Epithelial cell of proximal tubule (primary cell): ENCODE measurements around the gene ZNF318. TPM values are rescaled to one million over a fixed set of nuclear protein-coding genes. Genes with fewer than 3 reads are reported as not detected.
A peak's percentile ranks its signal among the peaks of the same experiment; 100 is the strongest.
"Not testable (repeated sequence)": the region's sequence is repeated elsewhere in the genome, so short reads cannot be mapped to it uniquely, and the experiment has no call there.

Experiments
- DNase-seq: peaks from one replicate; pipeline ENCODE4 v3.0.0-alpha.2; 2011; ENCODE audit warnings: low read depth
- H3K4me3 ChIP-seq: 2 replicates; pipeline ENCODE4 v1.5.1; 2011; ENCODE audit warnings: low read depth, mild to moderate bottlenecking, low read length
- total RNA-seq: library from RNA; depleted of rRNA; stranded (reverse); fragments of >200 nt; gene quantifications from 2 replicates; pipeline ENCODE4 v1.2.3, GENCODE V29; 2015
- TF ChIP-seq, protein P1 (sequence below): conservative IDR thresholded peaks from 2 replicates; pipeline ENCODE4 v1.5.1; 2012; ENCODE audit warnings: low read depth, mild to moderate bottlenecking, low read length

The ZNF318 gene
- total RNA-seq, 1 donor from 2014 or later = 7.7 TPM

DNA sequence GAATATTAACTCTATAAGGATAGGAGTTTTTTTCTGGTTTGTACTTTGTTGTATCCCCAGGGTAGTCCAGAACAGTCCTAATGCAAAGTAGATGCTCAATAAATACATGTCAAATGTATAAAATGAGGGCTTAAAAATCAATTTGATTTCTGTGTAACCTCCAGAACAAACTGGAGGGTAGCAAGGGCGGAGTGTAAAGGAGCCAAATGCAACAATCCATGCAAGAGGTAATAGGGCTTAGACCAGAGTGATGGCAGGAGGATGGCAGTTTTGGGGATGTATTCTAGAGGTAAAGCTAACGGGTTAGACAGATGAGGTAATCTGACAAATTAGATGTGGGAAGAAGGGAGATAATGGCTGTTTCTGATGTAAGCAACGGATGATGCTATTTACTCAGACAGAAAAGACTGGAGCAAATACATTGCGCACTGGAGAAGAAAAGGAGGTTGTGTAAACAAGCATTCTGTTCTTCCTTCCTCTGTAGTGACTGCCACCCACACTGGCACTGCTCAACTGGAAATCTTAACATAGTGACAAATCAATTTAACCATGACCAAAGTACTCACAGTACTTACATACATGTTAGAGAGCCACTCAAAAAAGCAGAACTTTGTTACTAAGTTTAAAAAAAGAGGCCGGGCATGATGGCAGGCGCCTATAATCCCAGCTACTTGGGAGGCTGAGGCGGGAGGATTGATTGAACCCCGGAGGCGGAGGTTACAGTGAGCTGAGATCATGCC lies 2.0 kb downstream of the ZNF318 start:
- DNase-seq = no peak
- no peak overlapping the region for H3K4me3 ChIP-seq
- TF ChIP-seq, protein P1, sequence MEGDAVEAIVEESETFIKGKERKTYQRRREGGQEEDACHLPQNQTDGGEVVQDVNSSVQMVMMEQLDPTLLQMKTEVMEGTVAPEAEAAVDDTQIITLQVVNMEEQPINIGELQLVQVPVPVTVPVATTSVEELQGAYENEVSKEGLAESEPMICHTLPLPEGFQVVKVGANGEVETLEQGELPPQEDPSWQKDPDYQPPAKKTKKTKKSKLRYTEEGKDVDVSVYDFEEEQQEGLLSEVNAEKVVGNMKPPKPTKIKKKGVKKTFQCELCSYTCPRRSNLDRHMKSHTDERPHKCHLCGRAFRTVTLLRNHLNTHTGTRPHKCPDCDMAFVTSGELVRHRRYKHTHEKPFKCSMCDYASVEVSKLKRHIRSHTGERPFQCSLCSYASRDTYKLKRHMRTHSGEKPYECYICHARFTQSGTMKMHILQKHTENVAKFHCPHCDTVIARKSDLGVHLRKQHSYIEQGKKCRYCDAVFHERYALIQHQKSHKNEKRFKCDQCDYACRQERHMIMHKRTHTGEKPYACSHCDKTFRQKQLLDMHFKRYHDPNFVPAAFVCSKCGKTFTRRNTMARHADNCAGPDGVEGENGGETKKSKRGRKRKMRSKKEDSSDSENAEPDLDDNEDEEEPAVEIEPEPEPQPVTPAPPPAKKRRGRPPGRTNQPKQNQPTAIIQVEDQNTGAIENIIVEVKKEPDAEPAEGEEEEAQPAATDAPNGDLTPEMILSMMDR = no peak

DNA sequence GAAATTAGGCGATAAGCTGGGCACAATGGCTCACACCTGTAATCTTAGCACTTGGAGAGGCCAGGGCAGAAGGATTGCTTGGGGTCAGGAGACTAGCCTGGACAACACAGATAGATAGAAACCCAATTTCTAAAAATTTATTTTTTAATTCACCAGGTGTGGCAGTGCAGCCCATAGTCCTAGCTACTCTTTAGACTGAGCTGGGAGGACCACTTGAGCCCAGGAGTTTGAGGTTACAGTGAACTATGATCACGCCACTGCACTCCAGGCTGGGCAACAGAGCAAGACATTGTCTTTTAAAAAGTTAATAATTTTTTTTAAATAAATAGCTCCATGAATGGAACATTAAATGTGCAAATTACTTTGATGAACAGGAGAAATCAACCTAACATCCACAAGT lies 8.2 kb downstream of the ZNF318 start:
- no peak overlapping the region for H3K4me3 ChIP-seq
- DNase-seq = no peak
- TF ChIP-seq, protein P1 = no peak

DNA sequence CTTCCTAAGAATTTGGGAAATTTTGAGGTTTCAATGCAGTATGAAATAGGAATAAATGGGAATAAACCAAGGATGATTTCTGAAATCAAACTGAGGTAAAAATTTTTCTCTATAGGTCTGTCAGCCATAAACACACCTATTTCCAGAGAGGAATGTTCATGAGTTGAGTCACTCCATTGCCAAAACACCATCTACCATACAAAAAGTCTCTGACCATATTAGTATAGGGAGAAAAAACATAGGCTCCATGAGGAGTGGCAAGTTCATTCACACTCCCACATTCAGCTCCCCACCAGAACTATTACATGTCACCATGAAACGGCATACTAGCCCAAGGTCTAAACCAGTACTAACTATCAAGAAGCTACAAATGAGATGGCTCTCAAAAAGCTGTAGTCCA lies 9.6 kb downstream of the ZNF318 start:
- DNase-seq = no peak
- no peak overlapping the region for H3K4me3 ChIP-seq
- TF ChIP-seq, protein P1 = no peak

DNA sequence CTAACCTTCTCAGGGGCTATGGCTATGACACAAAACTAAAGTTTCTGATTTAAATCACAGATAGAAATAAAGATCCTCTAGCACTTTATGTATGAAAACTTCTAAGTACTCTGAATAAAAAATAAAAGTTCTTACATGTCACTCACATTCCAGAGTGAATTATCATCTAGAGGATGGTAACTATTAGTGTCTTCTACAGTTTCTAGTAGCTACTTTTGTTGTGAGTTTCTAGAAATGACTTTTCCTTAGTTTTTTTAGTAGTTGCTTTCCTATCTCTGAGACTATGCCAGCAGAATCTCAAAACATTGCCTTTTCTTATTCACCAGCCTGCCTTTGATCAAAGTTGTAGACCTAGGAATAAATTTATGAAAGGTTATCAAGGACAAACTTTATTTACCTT lies 10.1 kb downstream of the ZNF318 start:
- TF ChIP-seq, protein P1 = no peak
- no peak for DNase-seq
- no peak overlapping the region for H3K4me3 ChIP-seq

DNA sequence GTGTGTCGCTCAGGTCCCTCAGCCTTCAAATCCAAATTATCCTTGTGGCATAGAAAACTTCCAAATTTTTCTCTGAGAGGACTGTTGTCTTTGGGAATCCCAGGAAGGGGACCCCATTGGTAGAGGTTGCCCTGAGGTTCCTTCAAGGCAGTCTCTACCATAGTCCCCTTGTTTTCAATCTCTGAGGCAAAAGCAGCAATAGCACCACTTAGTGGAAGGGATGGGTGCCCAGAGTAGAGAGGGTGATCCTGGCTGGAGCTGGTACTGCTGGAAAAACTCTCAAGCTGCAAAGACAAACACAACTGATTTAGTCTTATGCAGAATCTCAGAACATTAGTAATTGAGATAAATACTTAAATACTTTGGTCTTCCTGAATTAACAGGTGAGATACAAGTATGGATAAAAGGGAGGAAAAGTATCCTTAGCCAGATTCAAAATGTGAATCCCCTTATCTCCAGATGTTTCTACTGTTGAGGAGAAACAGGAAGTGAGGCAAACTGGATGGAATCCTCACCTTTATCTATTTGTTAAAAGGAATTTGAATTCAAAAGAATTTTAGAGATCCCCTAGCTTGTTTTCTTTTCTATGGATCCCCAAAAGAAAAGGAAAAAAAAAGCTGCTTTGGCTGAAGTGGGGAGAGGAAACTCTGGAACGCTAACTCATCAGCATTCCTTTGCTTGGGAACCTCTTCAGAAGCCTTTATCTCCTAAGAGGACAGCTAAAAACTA lies 13.4 kb downstream of the ZNF318 start:
- no peak overlapping the region for H3K4me3 ChIP-seq
- no peak for DNase-seq
- TF ChIP-seq, protein P1 = peak; percentile 65

DNA sequence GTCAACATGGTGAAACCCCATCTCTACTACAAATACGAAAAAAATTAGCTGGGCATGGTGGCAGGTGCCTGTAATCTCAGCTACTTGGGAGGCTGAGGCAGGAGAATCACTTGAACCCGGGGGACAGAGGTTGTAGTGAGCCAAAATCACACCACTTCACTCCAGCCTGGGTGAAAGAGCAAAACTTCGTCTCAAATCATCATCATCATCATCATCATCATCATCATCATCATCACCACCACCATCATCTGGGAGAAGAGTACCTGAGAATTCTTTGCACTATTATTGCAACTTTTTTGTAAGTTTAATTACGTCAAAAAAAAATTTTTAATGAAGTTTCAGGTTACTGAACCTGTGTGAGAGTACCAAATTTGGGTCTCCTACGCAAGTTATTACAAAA lies 17.5 kb downstream of the ZNF318 start:
- not testable (repeated sequence) for H3K4me3 ChIP-seq, DNase-seq

DNA sequence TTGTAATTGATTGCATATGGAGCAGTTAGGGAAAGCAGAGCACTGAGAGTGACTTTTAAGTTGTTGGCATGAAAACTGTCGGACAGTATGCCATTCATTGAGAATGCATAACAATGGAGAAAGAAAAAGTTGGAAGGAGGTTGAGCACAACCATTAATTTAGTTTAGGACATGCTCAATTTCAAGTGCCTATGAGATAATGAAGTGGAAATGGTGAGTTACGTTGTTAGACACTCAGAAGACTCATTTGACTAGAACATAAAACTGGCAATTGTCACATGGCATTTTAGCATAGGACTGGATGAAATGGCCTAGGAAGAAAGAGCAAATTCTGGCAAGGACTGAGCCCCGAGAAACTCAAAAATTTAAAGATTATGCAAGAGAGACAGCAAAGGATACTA lies 22.0 kb downstream of the ZNF318 start:
- TF ChIP-seq, protein P1 = no peak
- no peak for DNase-seq
- no peak overlapping the region for H3K4me3 ChIP-seq
